HG02623 (cell line): ENCODE measurements around the gene WSB2.

Source experiments
- ATAC-seq: cut with Tn5 transposase; IDR thresholded peaks from one replicate; pipeline ENCODE4 v1.9.1; 2021; ENCODE audit warnings: moderate library complexity; ENCODE audit not compliant: unreplicated experiment

The WSB2 gene

DNA sequence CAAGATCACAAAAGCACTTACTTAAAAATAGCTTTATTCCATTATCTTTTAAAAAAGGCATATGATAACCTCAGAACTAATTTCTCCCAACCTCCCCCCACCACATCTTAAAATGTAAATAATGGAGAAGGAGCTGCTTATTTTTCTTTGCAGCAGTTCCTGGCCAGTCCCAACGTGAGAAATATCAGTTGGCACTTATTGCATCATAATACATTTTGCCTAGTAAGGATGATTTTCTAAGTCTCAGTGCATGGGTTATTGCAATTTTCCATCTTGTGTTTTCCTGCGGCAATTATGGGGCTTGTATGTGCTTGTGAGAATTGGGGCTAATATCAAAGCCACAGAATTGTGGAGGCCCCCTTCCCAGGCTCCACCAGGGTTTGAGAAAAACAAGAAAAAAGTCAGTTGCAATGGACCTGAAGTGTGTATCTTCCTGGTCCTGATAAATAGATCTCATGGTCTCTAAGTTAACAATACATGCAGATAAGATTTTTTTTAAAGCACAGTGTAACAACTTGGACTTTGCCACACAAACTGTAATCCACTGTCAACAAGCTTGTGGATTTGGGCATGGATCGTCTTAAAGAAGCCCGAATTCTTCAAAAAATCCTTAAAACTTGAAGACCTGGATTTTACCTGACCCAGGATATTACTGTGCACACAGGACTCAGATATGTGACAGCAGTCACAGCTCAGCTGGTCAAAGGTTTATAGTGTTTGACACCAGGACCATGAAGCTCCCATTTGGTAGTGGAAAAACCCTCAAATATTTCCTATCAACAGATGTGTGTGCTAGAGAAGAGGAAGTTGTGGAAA is 2.8 kb upstream of the WSB2 start:
- ATAC-seq: no peak

GRCh38 chr12:118061873-118062843 is 1.2 kb upstream of the WSB2 start:
- ATAC-seq: no peak

DNA sequence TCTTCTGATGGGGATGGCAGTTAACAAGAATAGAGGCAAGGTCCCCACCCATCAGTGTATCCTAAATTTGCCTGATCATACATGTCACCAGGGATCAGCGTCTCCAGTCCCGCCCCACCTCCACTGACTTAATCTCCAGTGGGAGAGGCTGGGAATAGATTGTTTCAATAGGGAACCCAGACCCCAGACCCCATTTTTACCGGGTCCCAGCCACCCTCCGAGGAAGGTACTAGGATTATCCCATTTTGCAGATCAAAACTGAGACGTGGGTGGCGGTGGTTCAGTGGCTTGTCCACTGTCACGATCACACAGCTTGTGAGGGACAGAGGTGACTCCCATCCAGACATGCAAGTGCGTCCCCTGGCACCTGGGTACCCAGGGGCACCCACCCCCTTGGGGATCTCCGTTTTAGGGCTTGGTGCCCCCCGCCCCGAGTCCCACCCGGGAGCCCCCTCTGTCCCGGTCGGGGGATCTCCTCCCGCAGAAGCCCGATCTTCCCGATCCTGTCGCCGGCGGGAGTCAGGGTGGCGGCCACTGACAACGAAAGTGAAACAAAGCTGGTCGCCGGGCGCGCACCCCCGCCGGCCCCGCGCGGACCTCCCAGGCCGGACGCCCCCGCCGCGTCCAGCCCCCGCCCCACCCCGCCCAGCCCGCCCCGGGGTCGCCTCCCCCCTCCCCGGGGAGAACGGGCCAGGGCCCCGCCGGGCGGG is 523 bp downstream of the WSB2 start:
- ATAC-seq: no peak

DNA sequence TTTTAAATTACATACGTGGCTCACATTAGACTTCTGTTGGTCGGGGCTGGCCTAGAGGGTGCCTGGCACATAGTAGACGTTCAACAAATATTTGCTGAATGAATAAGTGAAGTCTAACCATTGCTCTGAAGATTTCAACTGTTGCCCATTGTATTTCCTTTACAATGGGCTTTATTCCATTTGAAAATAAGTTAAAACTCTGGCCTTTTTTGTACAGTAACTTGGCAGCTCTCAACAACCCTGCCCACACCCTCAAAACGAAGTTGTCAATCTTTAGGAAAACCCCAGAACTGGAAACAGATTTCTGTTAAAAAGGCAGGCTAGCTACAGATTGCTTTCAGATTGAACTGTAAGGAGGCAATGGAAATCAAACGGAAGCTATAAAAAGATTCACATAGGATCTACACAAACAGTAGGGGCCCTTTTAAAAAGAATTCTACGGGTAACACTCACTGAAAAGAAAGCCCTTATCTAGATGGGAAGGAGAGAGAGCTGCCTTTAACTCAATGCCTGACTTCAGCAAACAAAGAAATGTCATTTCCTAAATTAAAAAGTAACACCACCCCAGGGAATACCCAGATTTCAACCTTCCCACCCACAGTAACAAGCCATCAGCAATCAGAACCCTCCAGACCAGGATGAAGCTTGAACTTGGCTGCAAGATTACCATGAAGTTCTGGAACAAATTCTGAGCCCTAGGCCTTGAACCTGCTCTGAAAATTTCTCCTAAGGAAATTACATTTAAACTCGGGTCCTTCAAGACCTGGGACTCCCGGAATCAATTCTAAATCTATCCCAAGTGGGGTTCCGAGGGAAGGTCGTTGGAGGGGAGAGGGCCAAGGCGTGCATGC is 1.4 kb downstream of the WSB2 start:
- ATAC-seq: no peak

DNA sequence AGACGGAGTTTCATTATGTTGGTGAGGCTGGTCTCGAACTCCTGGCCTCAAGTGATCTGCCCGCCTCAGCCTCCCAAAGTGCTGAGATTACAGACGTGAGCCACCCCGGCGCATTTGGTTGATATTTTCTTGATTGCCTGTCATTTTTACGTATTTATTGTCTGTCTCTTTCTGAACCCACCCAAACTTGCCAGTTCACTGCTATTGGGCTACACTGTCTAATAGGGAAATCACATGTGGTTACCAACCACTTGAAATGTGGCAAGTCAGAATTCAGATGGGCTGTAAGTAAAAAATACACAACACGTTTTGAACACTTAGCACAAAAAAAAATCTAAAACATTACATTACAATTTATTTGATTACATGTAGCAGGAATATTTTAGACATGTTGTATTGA is 2.1 kb downstream of the WSB2 start:
- no peak for ATAC-seq

- ATAC-seq: no peak
Observed at GRCh38 chr12:118058227-118058626, 2.8 kb downstream of the WSB2 start.

GRCh38 chr12:118055865-118056773 is 4.9 kb downstream of the WSB2 start:
- ATAC-seq: no peak

DNA sequence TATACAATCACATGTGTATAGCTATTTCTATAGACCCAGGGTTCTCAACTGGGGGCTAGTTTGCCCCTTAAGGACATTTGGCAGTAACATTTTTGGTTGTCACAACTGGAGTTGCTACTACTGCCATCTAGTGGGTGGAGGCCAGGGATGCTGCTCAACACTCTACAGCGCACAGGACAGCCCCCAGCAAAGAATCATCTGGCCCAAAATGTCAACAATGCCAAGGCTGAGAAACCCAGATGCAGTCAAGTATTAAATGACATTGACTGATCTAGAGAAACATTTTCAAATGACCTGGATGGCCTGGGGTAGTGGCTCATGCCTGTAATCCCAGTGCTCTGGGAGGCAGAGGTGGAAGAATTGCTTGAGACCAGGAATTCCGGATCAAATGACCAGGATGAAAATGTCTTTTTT is 5.8 kb downstream of the WSB2 start:
- no peak for ATAC-seq

- ATAC-seq: no peak
Observed at GRCh38 chr12:118053071-118053985, 7.7 kb downstream of the WSB2 start.

DNA sequence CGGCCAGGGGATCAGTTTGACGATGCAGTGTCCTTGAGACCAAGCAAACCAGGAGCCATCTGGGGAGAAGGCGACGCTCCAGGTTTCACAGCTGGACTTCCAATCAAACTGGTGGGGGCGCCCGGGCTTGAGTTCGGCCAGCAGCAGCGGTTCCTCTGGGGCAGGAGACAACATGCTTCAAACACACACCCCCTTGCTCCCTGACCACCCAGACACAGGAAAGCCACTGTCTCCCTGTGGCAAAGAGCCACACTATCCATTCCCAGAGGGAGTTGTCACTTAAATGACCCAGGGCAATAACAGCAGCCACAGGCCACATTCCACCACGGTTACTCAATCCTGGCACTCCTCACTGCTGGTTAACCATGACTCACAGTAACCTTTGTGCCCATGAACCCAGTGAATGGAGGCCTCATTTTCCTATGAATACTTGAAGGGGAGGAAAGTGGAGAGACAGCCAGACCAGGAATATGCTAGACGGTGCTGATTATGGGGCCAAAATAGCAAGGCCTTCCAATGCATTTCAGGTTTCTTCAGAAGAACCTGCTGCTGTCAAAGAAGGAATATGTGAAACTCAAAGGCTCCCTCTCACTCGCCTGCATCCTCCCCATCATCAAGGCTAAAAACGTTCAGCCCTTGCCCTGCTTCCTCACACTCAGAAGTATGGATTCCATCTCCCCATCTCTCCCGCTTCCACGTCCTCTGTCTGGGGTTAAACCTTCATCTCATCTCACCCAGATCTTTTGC is 8.5 kb downstream of the WSB2 start:
- ATAC-seq: no peak

- ATAC-seq: no peak
Observed at GRCh38 chr12:118050972-118051910, 9.7 kb downstream of the WSB2 start.

DNA sequence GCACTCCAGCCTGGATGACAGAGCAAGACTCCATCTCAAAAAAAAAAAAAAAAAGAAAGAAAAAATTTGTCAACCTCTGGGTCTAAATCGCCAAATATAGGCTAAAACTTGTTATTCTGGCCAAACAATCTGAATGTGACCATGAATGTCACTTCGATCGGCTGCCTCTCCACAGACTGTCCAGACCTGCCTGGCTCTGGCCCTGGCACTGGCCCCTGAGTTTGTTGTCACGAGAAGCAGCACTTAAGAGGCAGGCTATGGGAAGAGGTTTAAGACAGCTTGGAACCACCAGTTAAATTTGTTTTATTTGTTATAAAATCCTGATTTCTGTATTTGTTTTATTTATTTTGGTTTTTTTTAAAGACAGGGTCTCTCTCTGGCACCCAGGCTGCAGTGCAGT is 14.5 kb downstream of the WSB2 start:
- no peak for ATAC-seq

DNA sequence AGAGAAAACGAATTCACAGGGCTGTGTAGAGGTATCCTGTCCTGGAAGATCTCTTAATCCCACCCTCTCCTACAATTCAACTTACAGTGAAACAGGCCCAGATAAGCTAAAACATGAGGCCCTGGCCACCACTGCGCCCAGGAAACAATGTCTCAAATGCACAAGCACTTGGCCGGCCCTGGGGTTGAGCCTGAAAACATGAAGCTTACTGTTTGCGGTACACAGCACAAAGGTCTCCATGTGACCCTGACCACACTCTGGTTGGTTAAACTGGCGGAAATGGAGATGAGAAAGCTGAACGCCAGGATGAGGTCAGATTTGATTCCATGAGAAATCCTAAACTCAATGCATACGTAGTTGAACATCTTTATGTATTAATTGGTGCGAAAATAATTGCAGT is 16.4 kb downstream of the WSB2 start:
- ATAC-seq: no peak

- no peak for ATAC-seq
Observed at GRCh38 chr12:118044075-118044474, 16.9 kb downstream of the WSB2 start.

- ATAC-seq: no peak
Observed at GRCh38 chr12:118042091-118042490, 18.9 kb downstream of the WSB2 start.

DNA sequence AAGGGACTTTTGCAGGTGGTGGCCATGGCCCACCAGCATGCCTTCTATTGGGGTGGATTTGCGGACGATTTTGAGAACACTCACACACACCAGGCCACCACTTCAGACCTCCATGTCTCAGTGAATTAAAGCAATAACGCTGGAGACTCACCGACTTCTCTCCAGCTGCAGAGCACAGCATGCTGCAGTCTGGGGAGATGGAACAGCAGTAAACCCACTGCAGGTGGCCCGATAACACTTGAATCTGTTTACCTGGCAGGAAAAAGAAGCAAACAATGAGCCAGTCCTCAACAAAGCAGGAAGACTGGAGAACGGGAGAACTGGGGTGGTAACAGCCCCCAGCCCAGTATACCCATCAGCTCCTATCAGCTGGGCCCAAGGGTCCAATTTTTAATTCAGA is 22.8 kb downstream of the WSB2 start:
- no peak for ATAC-seq
